ENCODE data around the gene WDR35. TPM values are rescaled to one million over a fixed set of nuclear protein-coding genes. Genes with fewer than 3 reads are reported as not detected.
A peak's percentile ranks its signal among the peaks of the same experiment; 100 is the strongest.
"Not testable (repeated sequence)": the region's sequence is repeated elsewhere in the genome, so short reads cannot be mapped to it uniquely, and the experiment has no call there.

WDR35 gene
- total RNA-seq, 1 donor, result 13.0 TPM

GRCh38 chr2:19898592-19899329, 91.1 kb downstream of the WDR35 start:
- peak overlapping the region; percentile 16 for H3K4me3 ChIP-seq (ENCODE audit: low read depth, low read length)
- DNase-seq (ENCODE audit: low read depth), result no peak
- no peak for TF ChIP-seq CTCF (IDR thresholded peaks at IDR 0.05; ENCODE audit: insufficient read depth, low read depth, low read length)

GRCh38 chr2:19897623-19898245, 92.2 kb downstream of the WDR35 start:
- DNase-seq (ENCODE audit: low read depth), result no peak
- no peak for TF ChIP-seq CTCF (IDR thresholded peaks at IDR 0.05; ENCODE audit: insufficient read depth, low read depth, low read length)
- no peak overlapping the region for H3K4me3 ChIP-seq (ENCODE audit: low read depth, low read length)

DNA sequence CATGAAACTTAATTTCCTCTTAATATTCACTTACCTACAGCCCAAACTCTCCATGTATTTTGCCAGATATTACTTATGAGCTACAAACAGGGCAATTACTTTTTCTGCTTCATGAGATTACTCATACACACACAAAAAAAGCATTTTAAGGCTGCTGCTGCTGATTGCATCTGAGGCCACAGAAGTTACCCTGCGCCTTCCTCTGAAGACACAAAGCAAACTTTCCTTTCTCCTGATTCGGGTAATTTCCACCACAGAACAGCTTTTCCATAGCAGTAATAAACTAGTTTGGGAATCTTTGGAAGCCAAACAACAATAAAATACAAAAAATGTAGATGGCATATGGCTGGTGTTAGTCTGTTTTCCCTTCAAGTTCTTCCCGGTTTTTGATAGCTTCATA, 94.4 kb downstream of the WDR35 start:
- no peak for TF ChIP-seq CTCF (IDR thresholded peaks at IDR 0.05; ENCODE audit: insufficient read depth, low read depth, low read length)
- no peak overlapping the region for H3K4me3 ChIP-seq (ENCODE audit: low read depth, low read length)
- peak; percentile 16 for DNase-seq (ENCODE audit: low read depth)

DNA sequence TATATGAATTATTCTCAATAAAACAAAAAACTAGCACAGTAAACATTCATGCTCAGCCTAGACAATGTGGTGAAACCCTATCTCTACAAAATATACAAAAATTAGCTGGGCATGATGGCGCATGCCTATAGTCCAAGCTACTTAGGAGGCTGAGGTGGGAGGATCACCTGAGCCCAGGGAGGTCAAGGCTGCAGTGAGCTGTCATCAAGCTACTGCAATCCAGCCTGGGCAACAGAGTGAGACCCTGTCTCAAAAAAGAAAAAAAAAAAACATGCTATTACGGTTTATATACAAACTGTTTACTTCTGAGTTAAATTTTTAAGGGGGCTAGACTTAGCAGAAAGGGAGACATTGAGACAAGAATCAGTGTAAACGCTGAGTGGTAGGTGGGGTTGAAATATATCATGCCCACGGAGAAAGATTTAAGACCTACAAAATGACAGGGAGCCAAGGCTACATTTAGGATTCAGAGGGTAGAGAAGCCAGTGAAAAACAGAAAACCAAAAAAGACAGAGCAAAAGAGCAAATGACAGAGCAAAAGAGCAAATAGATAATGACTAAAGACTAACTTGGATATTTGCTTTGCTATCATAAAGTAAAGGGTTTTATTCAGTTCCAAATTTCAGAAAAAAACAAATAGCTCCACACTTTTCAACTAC, 95.6 kb downstream of the WDR35 start:
- no peak for TF ChIP-seq CTCF (IDR thresholded peaks at IDR 0.05; ENCODE audit: insufficient read depth, low read depth, low read length)
- no peak overlapping the region for H3K4me3 ChIP-seq (ENCODE audit: low read depth, low read length)
- no peak for DNase-seq (ENCODE audit: low read depth)

DNA sequence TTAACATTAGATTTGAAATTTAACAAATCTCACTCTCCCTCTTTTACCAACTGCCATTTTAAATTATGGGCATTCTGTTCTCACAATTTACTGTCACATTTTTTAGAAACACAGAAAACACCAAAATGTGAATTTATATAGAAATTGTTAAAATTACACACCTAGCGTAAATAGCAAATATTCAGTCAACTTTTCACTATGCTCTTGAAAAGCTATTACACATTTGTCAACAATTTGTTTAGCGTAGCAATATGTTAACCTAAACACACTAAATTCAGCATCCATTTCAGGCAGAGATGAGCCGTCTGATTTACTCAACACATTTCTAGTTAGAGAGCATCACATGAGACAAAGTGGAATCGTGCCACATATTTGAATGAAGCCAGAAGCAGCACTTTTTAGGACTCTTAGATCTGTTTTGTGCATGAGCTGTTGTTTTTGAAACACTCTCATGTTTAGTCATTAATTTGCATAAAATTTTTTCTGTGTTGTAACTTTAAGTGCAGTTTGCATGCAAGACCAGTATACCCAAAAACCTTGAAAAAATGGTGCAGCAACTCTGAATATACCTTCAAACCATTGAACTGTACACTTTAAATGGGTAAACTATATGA, 96.3 kb downstream of the WDR35 start:
- no peak for TF ChIP-seq CTCF (IDR thresholded peaks at IDR 0.05; ENCODE audit: insufficient read depth, low read depth, low read length)
- H3K4me3 ChIP-seq (ENCODE audit: low read depth, low read length), result no peak overlapping the region
- DNase-seq (ENCODE audit: low read depth), result peak; percentile 86

DNA sequence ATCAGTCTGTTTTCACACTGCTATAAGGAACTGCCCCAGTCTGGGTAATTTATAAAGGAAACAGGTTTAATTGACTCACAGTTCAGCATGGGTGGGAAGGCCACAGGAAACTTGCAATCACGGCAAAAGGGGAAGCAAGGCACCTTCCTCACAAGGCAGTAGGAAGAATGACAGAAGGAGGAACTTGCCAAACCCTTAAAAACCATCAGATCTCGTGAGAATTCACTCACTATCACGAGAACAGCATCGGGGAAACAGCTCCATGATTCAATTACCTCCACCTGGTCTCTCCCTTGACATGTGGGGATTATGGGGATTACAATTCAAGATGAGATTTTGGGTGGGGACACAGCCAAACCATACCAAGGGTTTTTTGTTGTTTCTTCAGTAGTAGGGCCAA, 97.9 kb downstream of the WDR35 start:
- DNase-seq (ENCODE audit: low read depth), result not testable (repeated sequence)

DNA sequence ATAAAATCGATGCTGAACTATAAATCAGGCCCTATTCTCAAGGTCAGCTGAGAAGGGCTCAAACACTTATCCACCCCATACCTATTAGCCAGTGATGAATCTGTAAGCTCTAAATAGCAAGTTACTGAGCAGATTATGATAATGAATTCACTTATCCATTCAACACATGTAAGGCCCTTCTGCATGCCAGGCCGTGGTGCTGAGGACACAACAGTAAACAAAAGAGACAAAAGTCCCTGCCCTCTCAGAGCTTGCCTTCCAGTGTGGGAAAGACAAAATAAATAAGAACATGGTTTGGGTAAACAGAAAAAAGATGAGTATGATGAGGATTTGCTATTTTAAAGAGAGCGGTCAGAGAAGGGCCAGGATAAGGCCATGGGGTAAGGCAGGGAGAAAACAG, 99.8 kb downstream of the WDR35 start:
- no peak for TF ChIP-seq CTCF (IDR thresholded peaks at IDR 0.05; ENCODE audit: insufficient read depth, low read depth, low read length)
- no peak overlapping the region for H3K4me3 ChIP-seq (ENCODE audit: low read depth, low read length)
- DNase-seq (ENCODE audit: low read depth), result no peak

More for the DNA sequence above, 97.9 kb downstream of the WDR35 start:
- not testable (repeated sequence) for H3K4me3 ChIP-seq (ENCODE audit: low read depth, low read length)

Data from fibroblast of villous mesenchyme (primary cell).